Kasumi-1 (cell line): Measurements from ENCODE around the gene SLC50A1.

ENCODE experiments used
- DNase-seq, 2 experiments: peaks; one replicate each; lab custom pipeline; 2025; lab: John Stamatoyannopoulos, UW

SLC50A1 gene

GRCh38 chr1:155170101-155170785 lies 34.6 kb downstream of the SLC50A1 start:
- DNase-seq = no peak

GRCh38 chr1:155170806-155171205 lies 35.2 kb downstream of the SLC50A1 start:
- no peak for DNase-seq

- DNase-seq = no peak
Measured at GRCh38 chr1:155171836-155172731, 36.4 kb downstream of the SLC50A1 start.

GRCh38 chr1:155172732-155173477 lies 37.3 kb downstream of the SLC50A1 start, which contains the start of gene KRTCAP2:
Gene KRTCAP2, minus strand, starts transcription at chr1:155173304. Its CDS starts 80 bp downstream, at chr1:155173224.
- DNase-seq = peak; percentile 96

- DNase-seq = peak; percentile 48 to 54
Measured at GRCh38 chr1:155173478-155174323, 38.0 kb downstream of the SLC50A1 start, which contains the start of gene TRIM46. Gene TRIM46, plus strand, starts transcription at chr1:155173849. Its CDS starts 118 bp downstream, at chr1:155173967.

DNA sequence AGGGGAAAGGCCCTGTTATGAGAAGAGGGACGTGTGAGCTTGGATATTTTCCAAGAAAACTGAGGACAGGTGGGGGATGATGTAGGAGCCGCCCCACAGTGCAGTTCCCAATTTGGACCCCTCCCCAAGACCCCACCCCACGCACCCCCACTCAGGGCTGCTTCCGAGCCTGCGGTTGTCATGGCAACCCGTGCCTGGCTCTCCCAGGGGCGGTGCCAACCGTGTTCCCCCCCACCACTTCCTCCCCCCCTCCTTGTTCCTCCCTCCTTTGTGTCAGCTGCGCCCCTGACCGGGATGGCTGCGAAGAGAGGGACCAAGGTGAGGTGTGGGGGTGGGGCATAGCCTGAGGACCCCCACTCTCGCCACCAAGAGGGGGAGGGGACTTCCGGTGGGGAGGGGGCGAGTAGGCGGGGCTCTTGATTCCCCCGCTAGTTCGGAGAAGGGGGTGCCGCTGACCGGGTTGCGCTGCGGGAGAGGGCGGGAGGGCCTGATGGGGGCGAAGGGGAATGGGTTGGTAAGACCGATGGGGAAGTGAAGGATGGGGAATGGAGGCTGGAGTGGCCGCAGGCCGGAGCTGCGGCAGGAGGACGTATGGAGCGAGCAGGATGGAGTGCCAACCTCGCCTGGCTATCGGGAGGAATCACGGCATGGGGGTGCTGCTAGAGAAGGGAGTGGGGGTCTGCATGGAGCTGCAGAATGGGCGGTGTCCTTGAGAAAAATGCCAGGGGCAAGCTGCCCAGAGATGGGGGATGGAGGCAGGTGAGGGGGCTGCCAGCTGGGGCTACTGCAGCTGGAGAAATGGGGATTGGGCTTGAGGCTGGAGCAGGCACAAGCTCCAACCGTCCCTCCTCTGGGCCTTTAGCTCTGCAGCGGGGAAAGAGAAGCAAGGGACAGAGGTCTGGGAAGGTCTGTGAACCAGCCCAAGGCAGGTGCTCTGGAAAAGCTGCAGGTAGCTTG lies 39.0 kb downstream of the SLC50A1 start:
- no peak for DNase-seq

- no peak for DNase-seq
Measured at GRCh38 chr1:155175281-155175926, 39.8 kb downstream of the SLC50A1 start.

- peak; percentile 46 to 48 for DNase-seq
Measured at GRCh38 chr1:155175927-155176371, 40.3 kb downstream of the SLC50A1 start.

DNA sequence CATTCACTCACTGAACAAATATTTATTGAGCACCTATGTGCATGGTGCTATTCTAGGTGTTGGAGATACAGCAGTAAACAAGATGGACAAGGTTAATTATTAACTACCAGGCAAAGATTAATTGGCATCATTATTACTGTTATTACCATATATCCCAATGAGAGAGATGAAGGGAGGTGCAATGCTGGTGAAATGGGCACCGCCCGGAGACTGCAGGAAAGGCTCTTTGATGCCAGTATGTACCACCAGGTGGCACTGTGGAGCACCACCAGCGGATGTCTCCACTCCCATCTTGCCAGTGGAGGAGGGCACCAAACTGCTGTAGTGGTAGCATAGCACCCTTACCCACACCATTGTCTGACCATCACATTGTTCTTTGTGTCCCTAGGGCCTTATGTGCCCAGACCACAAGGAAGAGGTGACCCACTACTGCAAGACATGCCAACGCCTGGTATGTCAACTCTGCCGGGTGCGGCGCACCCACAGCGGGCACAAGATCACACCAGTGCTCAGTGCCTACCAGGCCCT lies 41.0 kb downstream of the SLC50A1 start:
- peak; percentile 79 to 81 for DNase-seq

DNA sequence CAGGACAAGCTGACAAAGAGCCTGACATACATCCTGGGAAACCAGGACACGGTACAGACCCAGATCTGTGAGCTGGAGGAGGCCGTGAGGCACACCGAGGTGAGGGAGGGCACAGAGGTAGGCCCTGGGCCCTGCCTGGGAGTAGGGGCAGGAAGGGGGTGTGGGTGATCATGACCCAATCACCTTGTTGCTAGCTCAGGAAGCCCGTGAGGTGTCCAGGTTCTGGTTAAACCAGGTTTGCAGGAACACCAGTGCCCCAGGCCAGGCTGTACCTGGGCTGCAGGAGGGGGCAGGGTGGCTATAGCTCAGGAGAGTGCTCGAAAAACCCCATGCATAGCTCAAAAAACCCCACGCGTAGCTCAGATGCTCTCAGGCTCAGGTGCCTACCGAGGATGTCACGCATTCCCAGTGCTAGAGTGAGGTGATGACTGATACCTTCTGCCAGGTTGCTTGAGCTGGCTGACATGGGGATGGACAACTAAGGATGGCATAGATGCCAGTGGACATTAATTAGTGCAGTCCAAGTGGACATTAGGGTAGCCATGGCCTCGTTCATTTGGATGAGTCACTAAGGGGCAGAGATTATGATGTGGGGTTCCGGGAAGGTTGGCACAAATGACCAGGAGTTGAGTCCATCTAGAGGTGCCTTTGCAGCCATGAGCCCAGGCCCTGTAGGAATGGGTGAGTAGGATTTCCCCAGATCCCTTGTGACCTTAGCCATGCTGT lies 41.7 kb downstream of the SLC50A1 start:
- DNase-seq = no peak

GRCh38 chr1:155177918-155178281 lies 42.2 kb downstream of the SLC50A1 start:
- DNase-seq = no peak

- DNase-seq = no peak
Measured at GRCh38 chr1:155178441-155179111, 42.9 kb downstream of the SLC50A1 start.

DNA sequence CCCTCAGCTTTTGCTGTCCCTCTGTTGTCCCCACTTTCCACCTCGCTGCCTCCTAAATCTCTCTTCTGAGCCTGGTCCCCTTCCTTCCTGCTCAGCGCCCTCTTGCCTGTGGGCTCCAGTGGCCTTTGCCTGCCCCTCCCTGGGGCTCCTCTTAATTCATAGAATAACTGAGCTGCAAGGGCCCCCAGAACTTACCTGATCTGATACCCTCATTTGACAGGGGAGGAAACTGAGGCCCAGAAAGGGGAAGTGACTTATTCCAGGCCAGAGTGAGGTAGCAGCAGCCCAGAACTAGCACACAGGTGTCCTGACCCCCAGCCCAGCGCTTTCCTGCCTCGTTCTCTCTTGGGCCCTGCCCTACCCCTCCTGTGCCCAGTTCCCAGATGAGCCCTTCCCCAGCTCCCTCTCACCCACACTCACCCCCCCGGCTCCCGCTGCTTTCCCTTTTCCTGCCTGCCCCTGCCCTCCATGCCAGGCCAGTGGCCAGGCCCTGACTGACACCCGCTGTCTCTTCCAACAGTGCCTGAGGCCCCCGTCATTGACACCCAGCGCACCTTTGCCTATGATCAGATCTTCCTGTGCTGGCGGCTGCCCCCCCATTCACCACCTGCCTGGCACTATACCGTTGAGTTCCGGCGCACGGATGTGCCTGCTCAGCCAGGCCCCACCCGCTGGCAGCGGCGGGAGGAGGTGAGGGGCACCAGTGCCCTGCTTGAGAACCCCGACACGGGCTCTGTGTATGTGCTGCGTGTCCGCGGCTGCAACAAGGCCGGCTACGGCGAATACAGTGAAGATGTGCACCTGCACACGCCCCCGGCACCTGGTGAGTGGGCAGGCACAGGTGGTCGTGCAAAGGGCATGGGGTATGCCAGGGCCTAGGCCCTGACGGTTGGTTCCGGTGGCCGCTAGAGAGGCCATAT lies 43.7 kb downstream of the SLC50A1 start:
- no peak for DNase-seq

DNA sequence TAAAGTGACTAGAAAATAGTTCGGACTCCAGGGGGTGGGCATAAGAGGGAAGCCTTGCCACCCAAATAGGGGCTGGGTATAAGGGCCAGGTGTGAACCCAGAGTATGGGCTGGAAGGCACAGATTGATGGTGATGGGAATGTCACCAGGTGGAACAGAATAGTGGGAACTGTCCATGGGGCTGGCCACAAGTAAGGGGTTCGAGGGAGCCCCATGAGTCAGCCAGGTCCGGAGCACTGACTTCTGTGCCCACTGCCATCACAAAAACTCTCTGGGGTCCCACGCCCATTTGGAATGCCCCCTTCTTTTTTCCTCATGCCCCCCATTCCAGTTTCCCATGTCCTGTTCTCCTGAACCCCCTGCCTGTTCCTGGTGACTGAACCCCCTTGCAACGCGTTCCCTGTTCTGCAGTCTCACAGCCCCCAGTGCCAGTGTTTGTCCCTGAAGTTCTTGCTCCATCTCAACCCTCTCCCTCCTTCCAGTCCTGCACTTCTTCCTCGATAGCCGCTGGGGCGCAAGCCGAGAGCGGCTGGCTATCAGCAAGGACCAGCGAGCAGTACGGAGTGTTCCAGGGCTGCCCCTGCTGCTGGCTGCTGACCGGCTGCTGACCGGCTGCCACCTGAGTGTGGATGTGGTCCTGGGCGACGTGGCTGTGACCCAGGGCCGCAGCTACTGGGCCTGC lies 45.9 kb downstream of the SLC50A1 start:
- no peak for DNase-seq

DNA sequence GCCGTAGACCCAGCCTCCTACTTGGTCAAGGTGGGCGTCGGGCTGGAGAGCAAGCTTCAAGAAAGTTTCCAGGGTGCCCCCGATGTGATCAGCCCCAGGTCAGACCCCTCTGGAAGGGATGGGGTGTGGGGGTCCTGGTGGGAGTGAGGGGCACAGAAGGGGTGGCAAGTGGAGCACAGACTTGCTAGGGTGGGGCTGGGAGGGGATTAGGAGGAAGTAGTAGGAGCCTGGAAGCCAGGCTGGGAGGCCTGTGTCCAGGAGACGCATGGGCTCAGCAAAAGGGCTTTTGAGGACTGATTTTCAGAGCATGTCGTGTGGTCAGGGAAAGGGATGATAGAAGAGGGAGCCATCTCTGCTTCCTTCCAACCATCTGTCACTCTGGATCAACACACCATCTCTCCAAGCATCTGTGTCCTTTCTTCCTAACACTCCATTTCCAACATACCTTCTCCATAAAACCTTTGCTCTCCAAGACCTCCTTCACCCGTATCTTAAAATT lies 46.4 kb downstream of the SLC50A1 start:
- no peak for DNase-seq

DNA sequence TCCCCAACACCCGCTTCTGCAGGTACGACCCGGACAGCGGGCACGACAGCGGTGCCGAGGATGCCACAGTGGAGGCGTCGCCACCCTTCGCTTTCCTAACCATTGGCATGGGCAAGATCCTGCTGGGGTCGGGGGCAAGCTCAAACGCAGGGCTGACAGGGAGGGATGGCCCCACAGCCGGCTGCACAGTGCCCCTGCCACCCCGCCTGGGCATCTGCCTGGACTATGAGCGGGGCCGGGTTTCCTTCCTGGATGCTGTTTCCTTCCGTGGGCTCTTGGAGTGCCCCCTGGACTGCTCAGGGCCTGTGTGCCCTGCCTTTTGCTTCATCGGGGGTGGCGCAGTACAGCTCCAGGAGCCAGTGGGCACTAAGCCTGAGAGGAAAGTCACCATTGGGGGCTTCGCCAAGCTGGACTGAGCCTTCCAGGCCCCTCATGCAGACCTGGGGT lies 48.1 kb downstream of the SLC50A1 start:
- no peak for DNase-seq
